Measurements from ENCODE around the gene NLRP11.

NLRP11 gene

DNA sequence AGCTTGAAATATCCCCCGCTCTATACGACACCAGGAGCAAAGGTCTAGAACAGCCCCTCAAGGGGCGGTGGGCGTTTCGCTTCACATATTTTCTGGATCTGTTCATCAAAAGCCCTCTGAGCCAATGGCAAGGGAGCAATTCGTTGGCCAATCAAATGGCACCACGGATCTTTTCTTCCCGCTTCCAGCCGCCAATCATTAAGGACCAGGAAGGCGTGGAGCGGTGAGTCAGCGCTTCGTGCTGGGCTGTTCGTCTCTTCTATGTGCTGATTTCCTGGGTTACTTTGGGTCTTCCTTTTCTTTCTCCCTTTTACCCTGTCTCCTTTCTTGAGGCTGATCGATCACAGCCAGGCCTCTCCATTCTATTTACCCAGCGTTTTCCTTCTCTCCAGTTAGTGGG lies 4.5 kb upstream of the NLRP11 start, which contains the start of gene NLRP4:
TSS of gene NLRP4 (plus strand) at position 201 of the 400 bp plus-strand sequence. CDS start 15,541 bp downstream, outside the sequence.
- Histone ChIP-seq H3K36me3 (ENCODE audit: control insufficient read depth, insufficient read depth, low read length, severe bottlenecking) (no peaks in the 10 kb centered on the region), H3K9me3 (ENCODE audit: control insufficient read depth, low read length) (peaks cover 6% of the 10 kb centered on the region), H3K4me1 (ENCODE audit: control insufficient read depth, insufficient read depth, low read length) (no peaks in the 10 kb centered on the region), H3K27me3 (replicated peaks; ENCODE audit: control insufficient read depth, insufficient read depth, low read length) (no peaks in the 10 kb centered on the region), H3K4me3 (ENCODE audit: low read length) (no peak within 1 kb of the TSS), H3K9ac (ENCODE audit: low read length) (no peak within 1 kb of the TSS)
- no peak for DNase-seq (ENCODE audit: low read depth)

DNA sequence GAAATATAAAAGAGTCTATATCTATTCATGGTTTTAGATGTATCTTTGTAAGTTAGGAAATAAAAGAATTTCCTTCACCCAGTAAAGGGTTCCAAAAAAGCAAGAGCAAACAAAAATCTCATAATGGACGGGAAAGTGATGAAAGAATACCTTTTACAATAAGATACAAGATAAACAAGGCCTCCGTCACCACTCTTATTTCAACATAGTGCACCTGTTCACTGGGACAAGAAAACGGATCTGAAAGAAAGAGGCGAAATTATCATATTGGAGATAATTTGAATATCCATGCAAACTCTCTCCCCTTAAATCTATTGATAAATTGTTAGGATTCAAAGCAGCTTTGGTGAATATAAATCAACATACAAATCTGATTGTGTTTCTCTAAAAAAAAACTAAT lies 877 bp upstream of the NLRP11 start:
- Histone ChIP-seq H3K36me3 (ENCODE audit: control insufficient read depth, insufficient read depth, low read length, severe bottlenecking) (no peaks in the 10 kb centered on the region), H3K9ac (ENCODE audit: low read length) (no peak overlapping the region), H3K9me3 (ENCODE audit: control insufficient read depth, low read length) (peaks cover 6% of the 10 kb centered on the region), H3K27me3 (replicated peaks; ENCODE audit: control insufficient read depth, insufficient read depth, low read length) (no peaks in the 10 kb centered on the region), H3K4me1 (ENCODE audit: control insufficient read depth, insufficient read depth, low read length) (no peaks in the 10 kb centered on the region), H3K4me3 (ENCODE audit: low read length) (no peak overlapping the region)
- no peak for DNase-seq (ENCODE audit: low read depth)

DNA sequence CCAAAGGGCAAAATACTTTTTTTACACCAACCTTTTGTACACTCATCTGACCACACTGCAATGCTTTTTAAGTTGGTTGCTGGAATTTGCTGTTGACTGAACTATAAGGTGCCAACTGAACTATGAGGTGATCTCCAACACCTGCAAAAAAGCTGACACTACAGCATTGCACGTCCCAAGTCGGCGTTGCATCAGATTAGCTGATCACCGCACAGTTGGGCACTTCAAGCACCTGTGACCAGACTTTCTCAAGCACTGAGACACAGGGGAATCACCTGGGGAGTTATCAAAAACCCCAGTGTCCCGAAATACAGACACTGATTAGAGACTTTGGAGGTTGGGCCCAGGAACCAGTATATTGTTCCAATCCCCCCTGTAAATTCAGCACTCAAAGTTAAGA lies 1.1 kb downstream of the NLRP11 start:
- DNase-seq (ENCODE audit: low read depth) = no peak
- Histone ChIP-seq H3K27me3 (replicated peaks; ENCODE audit: control insufficient read depth, insufficient read depth, low read length) (no peaks in the 10 kb centered on the region), H3K4me3 (ENCODE audit: low read length) (no peak overlapping the region), H3K36me3 (ENCODE audit: control insufficient read depth, insufficient read depth, low read length, severe bottlenecking) (no peaks in the 10 kb centered on the region), H3K4me1 (ENCODE audit: control insufficient read depth, insufficient read depth, low read length) (no peaks in the 10 kb centered on the region), H3K9ac (ENCODE audit: low read length) (no peak overlapping the region), H3K9me3 (ENCODE audit: control insufficient read depth, low read length) (peaks cover 6% of the 10 kb centered on the region)

DNA sequence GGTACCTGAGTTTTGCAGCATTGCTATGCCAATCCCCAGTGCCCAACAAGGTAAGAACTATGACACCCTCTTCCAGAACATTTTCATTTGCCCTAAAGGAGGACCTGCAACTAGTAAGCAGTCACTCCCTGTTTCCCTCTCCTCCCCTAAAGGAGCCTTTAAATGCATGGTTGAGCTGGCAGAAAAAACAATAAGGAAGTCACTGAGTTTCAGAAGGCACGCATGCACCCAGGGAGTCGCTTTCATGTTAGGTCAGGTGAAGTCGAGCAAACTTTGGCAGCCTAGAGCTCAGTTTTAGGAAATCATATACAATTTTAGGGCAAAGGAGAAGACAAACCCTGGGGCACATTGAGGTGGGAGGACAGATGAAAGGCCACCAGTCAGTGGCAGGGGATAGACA lies 11.8 kb downstream of the NLRP11 start:
- Histone ChIP-seq H3K9ac (ENCODE audit: low read length) (no peak overlapping the region), H3K9me3 (ENCODE audit: control insufficient read depth, low read length) (peaks cover 3% of the 10 kb centered on the region), H3K36me3 (ENCODE audit: control insufficient read depth, insufficient read depth, low read length, severe bottlenecking) (no peaks in the 10 kb centered on the region), H3K4me3 (ENCODE audit: low read length) (no peak overlapping the region), H3K27me3 (replicated peaks; ENCODE audit: control insufficient read depth, insufficient read depth, low read length) (no peaks in the 10 kb centered on the region), H3K4me1 (ENCODE audit: control insufficient read depth, insufficient read depth, low read length) (no peaks in the 10 kb centered on the region)
- no peak for DNase-seq (ENCODE audit: low read depth)

DNA sequence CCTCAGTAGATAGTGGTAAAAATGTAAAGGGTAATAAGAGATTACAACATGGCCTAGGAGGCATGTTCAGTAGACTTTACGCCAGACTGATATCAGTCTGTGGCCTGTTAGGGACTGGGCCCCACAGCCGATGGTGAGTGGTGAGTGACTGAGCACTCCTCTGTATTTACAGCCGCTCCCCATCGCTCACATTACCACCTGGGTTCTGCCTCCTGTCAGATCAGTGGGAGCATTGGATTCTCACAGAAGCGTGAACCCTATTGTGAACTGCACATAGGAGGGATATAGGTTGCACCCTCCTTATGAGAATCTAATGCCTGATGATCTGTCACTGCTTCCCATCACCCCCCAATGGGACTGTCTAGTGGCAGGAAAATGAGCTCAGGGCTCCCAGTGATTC lies 17.9 kb downstream of the NLRP11 start:
- Histone ChIP-seq H3K27me3 (replicated peaks; ENCODE audit: control insufficient read depth, insufficient read depth, low read length) (no peaks in the 10 kb centered on the region), H3K9ac (ENCODE audit: low read length) (no peak overlapping the region), H3K4me1 (ENCODE audit: control insufficient read depth, insufficient read depth, low read length) (no peaks in the 10 kb centered on the region), H3K9me3 (ENCODE audit: control insufficient read depth, low read length) (peaks cover 3% of the 10 kb centered on the region), H3K36me3 (ENCODE audit: control insufficient read depth, insufficient read depth, low read length, severe bottlenecking) (no peaks in the 10 kb centered on the region), H3K4me3 (ENCODE audit: low read length) (no peak overlapping the region)
- no peak for DNase-seq (ENCODE audit: low read depth)

DNA sequence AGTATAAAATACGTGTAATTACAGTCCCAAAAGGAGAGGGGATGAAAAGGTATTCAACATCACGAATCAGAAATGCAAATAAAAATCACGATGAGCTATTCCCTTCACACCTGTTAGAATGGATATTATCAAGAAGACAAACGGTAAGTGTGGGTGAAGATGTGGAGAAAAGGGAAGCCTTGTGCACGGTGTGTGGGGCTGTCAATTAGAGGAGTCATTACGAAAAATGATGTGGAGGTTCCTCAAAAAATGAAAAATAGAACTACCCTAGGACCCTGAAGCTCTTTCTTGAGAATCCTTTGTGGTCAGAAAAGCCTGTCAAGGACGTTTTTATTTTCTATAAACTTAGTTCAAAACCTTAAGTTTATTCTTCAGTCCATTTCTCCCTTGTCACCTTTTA lies 19.4 kb downstream of the NLRP11 start:
- Histone ChIP-seq H3K4me1 (ENCODE audit: control insufficient read depth, insufficient read depth, low read length) (no peaks in the 10 kb centered on the region), H3K4me3 (ENCODE audit: low read length) (no peak overlapping the region), H3K27me3 (replicated peaks; ENCODE audit: control insufficient read depth, insufficient read depth, low read length) (no peaks in the 10 kb centered on the region), H3K36me3 (ENCODE audit: control insufficient read depth, insufficient read depth, low read length, severe bottlenecking) (no peaks in the 10 kb centered on the region), H3K9me3 (ENCODE audit: control insufficient read depth, low read length) (peaks cover 6% of the 10 kb centered on the region), H3K9ac (ENCODE audit: low read length) (no peak overlapping the region)
- no peak for DNase-seq (ENCODE audit: low read depth)

DNA sequence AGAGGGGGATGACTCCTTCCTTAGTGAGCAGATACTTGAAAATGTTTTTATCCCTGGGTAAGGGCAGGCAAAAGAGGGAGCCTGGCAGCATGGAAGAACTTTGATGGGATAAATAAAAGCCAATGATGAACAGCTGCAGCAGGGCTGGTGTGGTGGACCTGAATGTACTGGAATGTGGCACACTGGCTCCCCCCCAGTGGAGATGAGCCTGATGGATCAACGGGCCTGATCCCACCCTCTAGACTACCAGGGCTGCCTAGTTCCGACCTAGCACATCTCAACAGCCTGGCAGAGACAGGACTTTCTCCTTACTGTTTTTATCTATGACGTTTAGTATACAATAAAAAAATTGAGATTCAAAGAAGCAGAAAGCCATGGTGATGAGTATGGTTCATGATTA lies 20.5 kb downstream of the NLRP11 start:
- DNase-seq (ENCODE audit: low read depth) = no peak
- no peaks in the 10 kb centered on the region for H3K27me3 ChIP-seq (replicated peaks; ENCODE audit: control insufficient read depth, insufficient read depth, low read length)
- H3K36me3 ChIP-seq (ENCODE audit: control insufficient read depth, insufficient read depth, low read length, severe bottlenecking) = no peaks in the 10 kb centered on the region
- H3K9me3 ChIP-seq (ENCODE audit: control insufficient read depth, low read length) = peaks cover 8% of the 10 kb centered on the region
- H3K9ac ChIP-seq (ENCODE audit: low read length) = no peak overlapping the region
- no peak overlapping the region for H3K4me3 ChIP-seq (ENCODE audit: low read length)
- no peaks in the 10 kb centered on the region for H3K4me1 ChIP-seq (ENCODE audit: control insufficient read depth, insufficient read depth, low read length)

DNA sequence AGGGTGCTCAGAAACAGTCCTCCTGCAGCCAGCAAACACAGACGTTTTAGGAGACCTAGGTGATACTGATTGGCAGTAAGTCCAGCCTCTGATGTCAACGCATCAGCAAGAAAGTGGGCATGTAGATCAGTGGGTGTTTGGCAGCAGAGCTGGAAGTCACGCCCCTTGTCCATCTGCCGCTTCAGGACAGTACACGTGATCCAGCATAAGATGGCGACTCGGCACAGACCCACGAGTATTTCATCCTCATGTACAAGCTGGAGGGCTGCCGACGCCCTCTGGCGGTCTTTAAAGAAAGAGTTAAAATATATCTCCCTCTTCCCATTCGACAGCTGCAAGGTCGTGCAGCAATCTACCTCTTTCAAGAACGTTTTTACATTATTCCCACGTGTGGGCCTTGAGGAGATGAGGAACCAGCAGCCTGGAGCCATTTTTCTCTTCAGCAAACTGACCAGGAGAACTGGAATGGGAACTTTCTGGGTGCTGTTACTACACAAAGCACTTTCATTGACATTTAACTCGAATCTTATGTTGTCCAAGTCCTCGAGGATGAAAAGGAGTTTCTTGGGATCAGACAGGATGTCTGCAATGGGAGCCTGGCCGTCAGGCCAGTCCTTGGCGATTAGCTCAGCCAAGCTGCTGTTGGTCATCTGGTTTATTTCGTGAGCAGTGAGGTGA lies 22.3 kb downstream of the NLRP11 start:
- Histone ChIP-seq H3K36me3 (ENCODE audit: control insufficient read depth, insufficient read depth, low read length, severe bottlenecking) (no peaks in the 10 kb centered on the region), H3K27me3 (replicated peaks; ENCODE audit: control insufficient read depth, insufficient read depth, low read length) (no peaks in the 10 kb centered on the region), H3K4me3 (ENCODE audit: low read length) (no peak overlapping the region), H3K4me1 (ENCODE audit: control insufficient read depth, insufficient read depth, low read length) (no peaks in the 10 kb centered on the region), H3K9me3 (ENCODE audit: control insufficient read depth, low read length) (peaks cover 7% of the 10 kb centered on the region), H3K9ac (ENCODE audit: low read length) (no peak overlapping the region)
- peak; percentile 8 for DNase-seq (ENCODE audit: low read depth)

DNA sequence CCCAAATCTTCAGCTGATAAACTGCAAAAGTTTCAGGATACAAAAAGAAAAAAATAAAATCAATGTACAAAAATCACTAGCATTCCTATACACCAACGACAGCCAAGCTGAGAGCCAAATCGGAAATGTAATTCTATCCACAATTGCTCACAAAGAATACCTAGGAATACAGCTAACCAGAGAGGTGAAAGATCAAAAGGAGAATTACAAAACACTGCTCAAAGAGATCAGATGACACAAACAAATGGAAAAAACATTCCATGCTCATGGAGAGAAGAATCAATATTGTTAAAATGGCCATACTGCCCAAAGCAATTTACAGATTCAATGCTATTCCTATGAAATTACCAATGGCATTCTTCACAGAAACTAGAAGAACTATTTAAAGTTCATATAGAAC lies 29.5 kb downstream of the NLRP11 start:
- Histone ChIP-seq H3K4me3 (ENCODE audit: low read length) (no peak overlapping the region), H3K36me3 (ENCODE audit: control insufficient read depth, insufficient read depth, low read length, severe bottlenecking) (no peaks in the 10 kb centered on the region), H3K9me3 (ENCODE audit: control insufficient read depth, low read length) (peaks cover 4% of the 10 kb centered on the region), H3K4me1 (ENCODE audit: control insufficient read depth, insufficient read depth, low read length) (no peaks in the 10 kb centered on the region), H3K27me3 (replicated peaks; ENCODE audit: control insufficient read depth, insufficient read depth, low read length) (no peaks in the 10 kb centered on the region), H3K9ac (ENCODE audit: low read length) (no peak overlapping the region)
- no peak for DNase-seq (ENCODE audit: low read depth)

DNA sequence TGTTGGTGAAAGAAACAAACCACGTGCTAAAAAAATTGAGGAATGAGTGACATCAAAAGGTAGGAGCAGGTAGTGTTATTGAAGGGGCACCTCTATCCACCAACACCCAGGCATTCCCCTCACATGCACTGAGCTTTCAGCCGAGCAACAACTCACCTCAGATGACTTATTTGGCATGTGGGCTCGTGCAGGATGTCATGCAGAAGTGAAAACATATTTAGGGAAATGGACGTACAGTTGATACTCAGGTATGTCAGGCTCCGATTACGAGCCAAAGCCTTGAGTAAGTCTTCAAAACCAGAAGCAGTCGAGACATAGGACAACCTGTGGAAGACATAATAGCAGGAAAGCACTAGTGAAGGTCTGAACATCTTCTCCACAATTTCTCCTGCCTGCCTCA lies 30.4 kb downstream of the NLRP11 start:
- peaks cover 3% of the 10 kb centered on the region for H3K9me3 ChIP-seq (ENCODE audit: control insufficient read depth, low read length)

DNA sequence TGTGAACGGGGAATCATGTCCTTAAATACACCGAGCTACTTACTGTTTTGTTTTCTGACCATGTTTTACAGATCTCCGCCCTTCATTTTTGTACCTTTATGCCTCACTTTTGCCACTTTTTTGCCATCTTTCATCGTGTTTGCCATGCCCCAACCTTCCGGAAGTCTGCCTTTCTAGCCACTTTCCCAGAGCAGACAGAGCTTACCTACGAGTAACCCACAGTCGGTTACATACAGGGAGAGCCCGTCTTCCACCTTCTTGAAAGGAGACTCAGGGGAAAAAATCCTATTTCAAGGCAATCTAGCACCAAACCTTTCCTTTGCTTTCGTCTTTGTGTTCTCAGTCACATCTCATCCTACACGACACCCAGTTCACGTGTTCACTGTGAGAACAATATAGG lies 36.8 kb downstream of the NLRP11 start:
- no peaks in the 10 kb centered on the region for H3K4me1 ChIP-seq (ENCODE audit: control insufficient read depth, insufficient read depth, low read length)
- H3K4me3 ChIP-seq (ENCODE audit: low read length) = no peak overlapping the region
- no peaks in the 10 kb centered on the region for H3K9me3 ChIP-seq (ENCODE audit: control insufficient read depth, low read length)
- H3K36me3 ChIP-seq (ENCODE audit: control insufficient read depth, insufficient read depth, low read length, severe bottlenecking) = no peaks in the 10 kb centered on the region
- no peak overlapping the region for H3K9ac ChIP-seq (ENCODE audit: low read length)
- no peak for DNase-seq (ENCODE audit: low read depth)
- no peaks in the 10 kb centered on the region for H3K27me3 ChIP-seq (replicated peaks; ENCODE audit: control insufficient read depth, insufficient read depth, low read length)

More for the DNA sequence above, 30.4 kb downstream of the NLRP11 start:
- Histone ChIP-seq H3K4me3 (ENCODE audit: low read length) (no peak overlapping the region), H3K27me3 (replicated peaks; ENCODE audit: control insufficient read depth, insufficient read depth, low read length) (no peaks in the 10 kb centered on the region), H3K36me3 (ENCODE audit: control insufficient read depth, insufficient read depth, low read length, severe bottlenecking) (no peaks in the 10 kb centered on the region), H3K4me1 (ENCODE audit: control insufficient read depth, insufficient read depth, low read length) (no peaks in the 10 kb centered on the region), H3K9ac (ENCODE audit: low read length) (no peak overlapping the region)
- no peak for DNase-seq (ENCODE audit: low read depth)

DNA sequence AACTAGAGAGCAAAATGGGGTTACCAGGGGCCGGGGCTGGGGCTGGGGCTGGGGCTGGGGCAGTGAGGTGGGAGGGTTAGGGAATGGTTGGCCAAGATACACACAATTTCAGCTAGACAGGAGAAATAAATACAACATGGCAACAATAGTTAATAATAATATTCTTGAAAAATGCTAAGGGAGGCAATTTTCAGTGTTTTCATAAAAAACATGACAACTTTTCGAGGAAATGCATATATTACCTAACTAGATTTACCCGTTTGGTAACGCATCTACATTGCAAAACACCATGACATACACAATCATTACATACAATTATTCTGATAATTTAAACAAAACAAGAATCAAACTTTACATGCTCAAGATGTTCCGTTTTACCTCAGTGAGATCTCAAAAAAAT lies 50.7 kb downstream of the NLRP11 start:
- no peaks in the 10 kb centered on the region for H3K9me3 ChIP-seq (ENCODE audit: control insufficient read depth, low read length)
- no peaks in the 10 kb centered on the region for H3K4me1 ChIP-seq (ENCODE audit: control insufficient read depth, insufficient read depth, low read length)
- H3K4me3 ChIP-seq (ENCODE audit: low read length) = no peak overlapping the region
- no peak for DNase-seq (ENCODE audit: low read depth)
- H3K9ac ChIP-seq (ENCODE audit: low read length) = no peak overlapping the region
- H3K36me3 ChIP-seq (ENCODE audit: control insufficient read depth, insufficient read depth, low read length, severe bottlenecking) = no peaks in the 10 kb centered on the region
- H3K27me3 ChIP-seq (replicated peaks; ENCODE audit: control insufficient read depth, insufficient read depth, low read length) = no peaks in the 10 kb centered on the region

All from adipocyte (in vitro differentiated cells).